HepG2 (cell line): ENCODE results near the gene GPX5. TPM values are rescaled to one million over a fixed set of nuclear protein-coding genes. Genes with fewer than 3 reads are reported as not detected.

Experiments used
- ATAC-seq: fragments of 200-7000 bp; cut with Tn5 transposase; 3 replicates; pipeline ENCODE4 v1.9.1; 2020; ENCODE audit warnings: mild to moderate bottlenecking, moderate library complexity
- BruUV-seq: library from RNA; stranded (reverse); fragments of 400-500 nt; replicated peaks from 2 replicates; lab custom pipeline; 2021; lab: Mats Ljungman, UMichigan
- CTCF ChIA-PET: fragments of 300-600 bp; formaldehyde crosslinking; extraction: SDS; loops from one replicate; lab custom pipeline; 2021; ENCODE audit warnings: low total read pairs, inconsistent platforms, low intra/inter-chr PET ratio; lab: Yijun Ruan, JAX
- POLR2A ChIA-PET: fragments of 350-600 bp; sonication (Branson Sonifier 250); formaldehyde crosslinking; loops from one replicate; lab custom pipeline; 2020; ENCODE audit warnings: antibody characterized with exemption, inconsistent platforms; lab: Yijun Ruan, JAX
- DNase-seq: peaks from one replicate; pipeline ENCODE4 v3.0.0-alpha.2; 2015; ENCODE audit warnings: low spot score
- FAIRE-seq: peaks from 3 replicates; lab custom pipeline; 2011; peaks lifted over from hg19 to GRCh38; lab: Jason Lieb, UNC
- H2AFZ ChIP-seq: one replicate; pipeline ENCODE4 v1.6.1; 2011; ENCODE audit warnings: low read length, inconsistent platforms
- H3K27ac ChIP-seq: fragments of 300-600 bp; 3 replicates; pipeline ENCODE4 v1.8.0; 2011; ENCODE audit warnings: mixed run types, mild to moderate bottlenecking, mixed read lengths, low read length, inconsistent platforms; ENCODE audit not compliant: insufficient read depth; ENCODE audit errors: extremely low read length
- H3K27me3 ChIP-seq, 2 experiments: fragments of 200-600 bp in 1 of 2; 2 replicates in 1 of 2; 3 replicates in 1 of 2; pipeline versions ENCODE4 v1.6.0 to v1.8.0; 2011; ENCODE audit warnings: low read length in 2 of 2, mild to moderate bottlenecking in 2 of 2, moderate library complexity in 2 of 2, inconsistent platforms in 1 of 2; ENCODE audit not compliant: insufficient read depth in 2 of 2, control insufficient read depth in 1 of 2
- H3K36me3 ChIP-seq, 2 experiments: fragments of 200-600 bp in 1 of 2; replicated peaks in 1 of 2; 2 replicates in 1 of 2; 3 replicates in 1 of 2; pipeline versions ENCODE4 v1.5.1 to v1.8.0; 2011; ENCODE audit warnings: low read length in 2 of 2, inconsistent platforms in 1 of 2; ENCODE audit not compliant: insufficient read depth in 2 of 2, control insufficient read depth in 1 of 2
- H3K4me1 ChIP-seq: 2 replicates; pipeline ENCODE4 v1.5.1; 2012; ENCODE audit warnings: low read length, inconsistent platforms; ENCODE audit not compliant: insufficient read depth
- H3K4me2 ChIP-seq: 2 replicates; pipeline ENCODE4 v1.6.0; 2011; ENCODE audit warnings: low read depth, low read length, inconsistent platforms
- H3K4me3 ChIP-seq, 3 experiments: fragments of 200-600 bp in 1 of 3; sonication (generic), shearing (Covaris generic) in 1 of 3; replicated peaks in 1 of 3; 2 replicates each; pipeline ENCODE4 v1.5.1; 2011 to 2016; ENCODE audit warnings: low read length in 3 of 3, inconsistent platforms in 2 of 3, low read depth in 2 of 3, mild to moderate bottlenecking in 2 of 3, control low read depth in 1 of 3, mixed read lengths in 1 of 3; ENCODE audit not compliant: insufficient read depth in 1 of 3
- H3K79me2 ChIP-seq: one replicate; pipeline ENCODE4 v1.6.1; 2011; ENCODE audit warnings: low read length, inconsistent platforms; ENCODE audit not compliant: insufficient read depth
- H3K9ac ChIP-seq: 2 replicates; pipeline ENCODE4 v1.6.0; 2011; ENCODE audit warnings: mild to moderate bottlenecking, low read depth, low read length, inconsistent platforms; ENCODE audit not compliant: insufficient read depth
- H3K9me3 ChIP-seq: 2 replicates; pipeline ENCODE4 v1.5.1; 2012; ENCODE audit warnings: mild to moderate bottlenecking, low read length
- H4K20me1 ChIP-seq: 2 replicates; pipeline ENCODE4 v1.6.0; 2011; ENCODE audit warnings: inconsistent platforms, mild to moderate bottlenecking, low read length, moderate library complexity; ENCODE audit not compliant: insufficient read depth
- ARID2 ChIP-seq: sonication (generic); formaldehyde crosslinking; IDR thresholded peaks from 2 replicates; pipeline ENCODE4 v1.8.1; 2022; ENCODE audit warnings: mild to moderate bottlenecking, missing genetic modification reagents, borderline replicate concordance
- FOXA3 ChIP-seq: IDR thresholded peaks from 2 replicates; pipeline ENCODE4 v1.6.1; 2016; ENCODE audit warnings: missing genetic modification reagents, missing compliant biosample characterization
- NCOA1 ChIP-seq: sonication (generic); formaldehyde crosslinking; IDR thresholded peaks from 2 replicates; pipeline ENCODE4 v1.9.0; 2021; ENCODE audit warnings: missing genetic modification reagents
- NCOR1 ChIP-seq: fragments of 200-600 bp; sonication (generic); IDR thresholded peaks from 2 replicates; pipeline ENCODE4 v1.7.0; 2017; ENCODE audit warnings: antibody characterized with exemption, low read length, borderline replicate concordance
- POLR2AphosphoS5 ChIP-seq: IDR thresholded peaks from 2 replicates; pipeline ENCODE4 v1.6.1; 2012; ENCODE audit warnings: low read depth, low read length
- PRDM15 ChIP-seq: sonication (generic); formaldehyde crosslinking; IDR thresholded peaks from 2 replicates; pipeline ENCODE4 v1.4.0; 2020; ENCODE audit warnings: missing genetic modification reagents
- RORA ChIP-seq: sonication (generic); formaldehyde crosslinking; IDR thresholded peaks from 2 replicates; pipeline ENCODE4 v1.5.0; 2020; ENCODE audit warnings: mild to moderate bottlenecking, missing genetic modification reagents, moderate library complexity
- ZNF549 ChIP-seq: sonication (generic); formaldehyde crosslinking; IDR thresholded peaks from 2 replicates; pipeline ENCODE4 v1.5.0; 2020; ENCODE audit warnings: missing genetic modification reagents
- ZNF614 ChIP-seq: IDR thresholded peaks from 2 replicates; pipeline ENCODE4 v1.6.1; 2018; ENCODE audit warnings: missing biosample characterization, missing genetic modification reagents, inconsistent platforms, borderline replicate concordance
- ZNF616 ChIP-seq: sonication (generic); formaldehyde crosslinking; IDR thresholded peaks from 2 replicates; pipeline ENCODE4 v1.5.0; 2020; ENCODE audit warnings: low read depth, mild to moderate bottlenecking, missing genetic modification reagents
- ZNF639 ChIP-seq: conservative IDR thresholded peaks from 2 replicates; pipeline ENCODE4 v1.6.1; 2018; ENCODE audit warnings: missing genetic modification reagents
- WGBS: methylation state at CpG from one replicate; pipeline ENCODE4 v1.1.6; 2017; ENCODE audit warnings: low lambda C conversion rate; 5-methylcytosine and 5-hydroxymethylcytosine counted together
- in situ Hi-C: cut with HindIII; loops from 2 replicates; pipeline ENCODE4 v1.10.0; 2017; ENCODE audit warnings: low pct_unique_long_range_greater_than_20kb; ENCODE audit not compliant: extremely low pct_ligation_motif_present
- intact Hi-C: fragments of 100-400 bp; cut with micrococcal nuclease; formaldehyde crosslinking; loops from one replicate; pipeline ENCODE4 v1.10.0; 2022; ENCODE audit not compliant: unreplicated experiment
- polyA plus RNA-seq, 8 experiments: library from polyadenylated mRNA; depleted of rRNA in 3 of 8; stranded (reverse) in 7 of 8; unstranded in 1 of 8; fragments of >200 nt; fragmentation: Illumina TruSeq in 4 of 8; extraction: Trizol in 4 of 8; gene quantifications; 2 replicates each; pipeline versions ENCODE4 v1.2.1 to v1.2.3, GENCODE V29; 2011 to 2016; ENCODE audit warnings: low read depth in 4 of 8, missing spikeins in 1 of 8, mixed read lengths in 1 of 8; ENCODE audit not compliant: insufficient read depth in 1 of 8
- total RNA-seq, 5 experiments: library from RNA; depleted of rRNA; stranded (reverse); fragments of >200 nt; fragmentation: Illumina TruSeq; extraction: Trizol; gene quantifications; 2 replicates each; pipeline ENCODE4 v1.2.3, GENCODE V29; 2016; ENCODE audit warnings: low read depth in 1 of 5
- TF ChIP-seq, protein P1 (sequence below): sonication (generic); formaldehyde crosslinking; IDR thresholded peaks from 2 replicates; pipeline ENCODE4 v1.8.1; 2023; ENCODE audit warnings: mild to moderate bottlenecking, missing genetic modification reagents

Gene GPX5
- total and polyA plus RNA-seq, 2 of the 13 experiments (the other 11 are each of a cell fraction or from before 2014, with no cell fraction given), result not detected

DNA sequence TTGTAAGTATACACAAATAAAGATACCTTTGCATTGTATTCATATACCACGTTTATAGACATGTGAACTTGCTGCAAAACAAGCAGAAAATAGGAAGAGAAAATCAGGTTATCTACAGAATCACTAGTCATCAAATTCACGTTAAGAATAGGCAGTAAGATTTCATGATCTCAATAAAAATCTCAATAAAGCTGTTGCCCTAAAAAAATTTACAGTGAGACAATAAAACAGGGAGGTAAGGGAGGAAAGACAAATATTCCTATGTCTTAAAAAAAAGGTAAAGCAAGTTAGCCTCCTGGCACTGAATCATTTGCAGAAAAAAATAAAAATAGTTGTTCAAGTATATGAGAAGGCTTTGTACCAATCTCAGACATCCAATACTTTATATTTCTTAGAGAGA, 44.1 kb downstream of the GPX5 start:
- Histone ChIP-seq H2AFZ (no peak overlapping the region), H3K4me3 (no peak overlapping the region), H3K4me2 (no peak overlapping the region), H3K9ac (no peak overlapping the region), H3K79me2 (no peaks in the 10 kb centered on the region), H4K20me1 (no peaks in the 10 kb centered on the region), H3K9me3 (peaks cover 22% of the 10 kb centered on the region), H3K27ac (no peak overlapping the region), H3K4me1 (peaks cover 12% of the 10 kb centered on the region), H3K36me3 (0 out of 5 replicates have a peak, but pooled peaks cover 0 to 2% of the 10 kb centered on the region in 2 experiments), H3K27me3 (no peaks in the 10 kb centered on the region)
- intact Hi-C loops, result no loop called here
- no TSS peak for BruUV-seq
- ATAC-seq (no peak), DNase-seq (no peak), FAIRE-seq (no peak)
- WGBS, result 11% methylated on average over 2 of the region's 2 CpGs
- in situ Hi-C loops, result no loop called here
- POLR2A ChIA-PET, result no interaction called here
- CTCF ChIA-PET, result no interaction called here
- no peak for TF ChIP-seq ZNF639
- TF ChIP-seq ZNF614 (CRISPR knock-in tag), result no peak
- TF ChIP-seq, protein P1, sequence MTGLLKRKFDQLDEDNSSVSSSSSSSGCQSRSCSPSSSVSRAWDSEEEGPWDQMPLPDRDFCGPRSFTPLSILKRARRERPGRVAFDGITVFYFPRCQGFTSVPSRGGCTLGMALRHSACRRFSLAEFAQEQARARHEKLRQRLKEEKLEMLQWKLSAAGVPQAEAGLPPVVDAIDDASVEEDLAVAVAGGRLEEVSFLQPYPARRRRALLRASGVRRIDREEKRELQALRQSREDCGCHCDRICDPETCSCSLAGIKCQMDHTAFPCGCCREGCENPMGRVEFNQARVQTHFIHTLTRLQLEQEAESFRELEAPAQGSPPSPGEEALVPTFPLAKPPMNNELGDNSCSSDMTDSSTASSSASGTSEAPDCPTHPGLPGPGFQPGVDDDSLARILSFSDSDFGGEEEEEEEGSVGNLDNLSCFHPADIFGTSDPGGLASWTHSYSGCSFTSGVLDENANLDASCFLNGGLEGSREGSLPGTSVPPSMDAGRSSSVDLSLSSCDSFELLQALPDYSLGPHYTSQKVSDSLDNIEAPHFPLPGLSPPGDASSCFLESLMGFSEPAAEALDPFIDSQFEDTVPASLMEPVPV, result no peak
- TF ChIP-seq NCOR1, result no peak
- TF ChIP-seq NCOA1 (CRISPR knock-in tag), result no peak
- TF ChIP-seq ZNF549 (CRISPR knock-in tag), result no peak
- no peak for TF ChIP-seq POLR2AphosphoS5
- TF ChIP-seq ZNF616, result no peak
- no peak for TF ChIP-seq RORA (CRISPR knock-in tag)
- TF ChIP-seq PRDM15 (CRISPR knock-in tag), result no peak
- no peak for TF ChIP-seq FOXA3 (CRISPR knock-in tag)
- TF ChIP-seq ARID2, result no peak
